GM12873 (cell line): ENCODE measurements around the gene RND1.

Experiments
- TF ChIP-seq, protein P1 (sequence below): IDR thresholded peaks from 2 replicates; pipeline ENCODE4 v1.5.1; 2012; ENCODE audit warnings: low read depth, mild to moderate bottlenecking, moderate library complexity, low read length, control low read depth; ENCODE audit not compliant: insufficient read depth; ENCODE audit errors: missing control alignments

The RND1 gene

DNA sequence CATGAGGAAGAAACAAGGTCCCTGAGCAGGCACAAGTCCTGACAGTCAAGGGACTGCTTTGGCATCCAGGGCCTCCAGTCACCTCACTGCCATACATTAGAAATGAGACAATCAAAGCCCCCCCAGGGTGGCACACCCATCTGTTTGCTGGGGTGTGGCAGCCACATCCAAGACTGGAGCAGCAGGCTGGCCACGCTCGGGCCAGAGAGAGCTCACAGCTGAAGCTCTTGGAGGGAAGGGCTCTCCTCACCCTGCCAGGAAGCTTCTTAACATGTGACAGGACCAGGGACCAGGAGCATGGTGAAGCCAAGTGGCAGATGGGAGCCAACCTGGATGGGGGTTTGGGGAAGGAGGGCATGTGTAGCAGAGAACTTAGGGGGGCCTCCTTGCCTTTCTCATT lies 37.4 kb downstream of the RND1 start:
- TF ChIP-seq, protein P1, sequence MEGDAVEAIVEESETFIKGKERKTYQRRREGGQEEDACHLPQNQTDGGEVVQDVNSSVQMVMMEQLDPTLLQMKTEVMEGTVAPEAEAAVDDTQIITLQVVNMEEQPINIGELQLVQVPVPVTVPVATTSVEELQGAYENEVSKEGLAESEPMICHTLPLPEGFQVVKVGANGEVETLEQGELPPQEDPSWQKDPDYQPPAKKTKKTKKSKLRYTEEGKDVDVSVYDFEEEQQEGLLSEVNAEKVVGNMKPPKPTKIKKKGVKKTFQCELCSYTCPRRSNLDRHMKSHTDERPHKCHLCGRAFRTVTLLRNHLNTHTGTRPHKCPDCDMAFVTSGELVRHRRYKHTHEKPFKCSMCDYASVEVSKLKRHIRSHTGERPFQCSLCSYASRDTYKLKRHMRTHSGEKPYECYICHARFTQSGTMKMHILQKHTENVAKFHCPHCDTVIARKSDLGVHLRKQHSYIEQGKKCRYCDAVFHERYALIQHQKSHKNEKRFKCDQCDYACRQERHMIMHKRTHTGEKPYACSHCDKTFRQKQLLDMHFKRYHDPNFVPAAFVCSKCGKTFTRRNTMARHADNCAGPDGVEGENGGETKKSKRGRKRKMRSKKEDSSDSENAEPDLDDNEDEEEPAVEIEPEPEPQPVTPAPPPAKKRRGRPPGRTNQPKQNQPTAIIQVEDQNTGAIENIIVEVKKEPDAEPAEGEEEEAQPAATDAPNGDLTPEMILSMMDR = no peak

DNA sequence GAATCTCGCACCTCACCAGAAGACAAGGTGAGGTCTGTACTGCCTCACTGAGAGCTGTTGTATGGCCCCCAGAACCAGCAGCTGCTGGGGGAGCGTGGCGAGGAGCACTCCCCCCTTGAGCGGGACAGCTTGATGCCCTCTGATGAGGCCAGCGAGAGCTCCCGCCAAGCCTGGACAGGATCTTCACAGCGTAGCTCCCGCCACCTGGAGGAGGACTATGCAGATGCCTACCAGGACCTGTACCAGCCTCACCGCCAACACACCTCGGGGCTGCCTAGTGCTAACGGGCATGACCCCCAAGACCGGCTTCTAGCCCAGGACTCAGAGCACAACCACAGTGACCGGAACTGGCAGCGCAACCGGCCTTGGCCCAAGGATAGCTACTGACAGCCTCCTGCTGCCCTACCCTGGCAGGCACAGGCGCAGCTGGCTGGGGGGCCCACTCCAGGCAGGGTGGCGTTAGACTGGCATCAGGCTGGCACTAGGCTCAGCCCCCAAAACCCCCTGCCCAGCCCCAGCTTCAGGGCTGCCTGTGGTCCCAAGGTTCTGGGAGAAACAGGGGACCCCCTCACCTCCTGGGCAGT lies 38.1 kb downstream of the RND1 start:
- TF ChIP-seq, protein P1 = no peak

DNA sequence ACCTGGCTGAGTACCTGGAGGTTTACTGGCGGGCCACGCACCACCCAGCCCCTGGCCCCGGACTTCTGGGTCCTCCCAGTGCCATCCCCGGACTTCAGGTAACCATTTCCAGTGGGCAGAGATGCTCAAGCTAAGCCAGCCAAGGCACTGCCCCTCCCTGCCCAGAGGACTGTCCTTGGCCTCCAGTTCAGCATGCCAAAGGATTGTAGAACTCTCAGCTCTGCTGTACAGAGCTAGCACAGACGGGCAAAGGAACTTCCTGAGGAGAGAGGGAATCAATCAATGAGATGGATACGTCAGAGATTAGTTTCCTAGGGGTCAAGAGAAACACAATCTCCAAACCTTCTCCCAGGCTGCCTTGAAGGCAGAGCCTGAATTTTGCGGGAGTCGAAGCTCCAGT lies 38.6 kb downstream of the RND1 start:
- TF ChIP-seq, protein P1 = no peak

DNA sequence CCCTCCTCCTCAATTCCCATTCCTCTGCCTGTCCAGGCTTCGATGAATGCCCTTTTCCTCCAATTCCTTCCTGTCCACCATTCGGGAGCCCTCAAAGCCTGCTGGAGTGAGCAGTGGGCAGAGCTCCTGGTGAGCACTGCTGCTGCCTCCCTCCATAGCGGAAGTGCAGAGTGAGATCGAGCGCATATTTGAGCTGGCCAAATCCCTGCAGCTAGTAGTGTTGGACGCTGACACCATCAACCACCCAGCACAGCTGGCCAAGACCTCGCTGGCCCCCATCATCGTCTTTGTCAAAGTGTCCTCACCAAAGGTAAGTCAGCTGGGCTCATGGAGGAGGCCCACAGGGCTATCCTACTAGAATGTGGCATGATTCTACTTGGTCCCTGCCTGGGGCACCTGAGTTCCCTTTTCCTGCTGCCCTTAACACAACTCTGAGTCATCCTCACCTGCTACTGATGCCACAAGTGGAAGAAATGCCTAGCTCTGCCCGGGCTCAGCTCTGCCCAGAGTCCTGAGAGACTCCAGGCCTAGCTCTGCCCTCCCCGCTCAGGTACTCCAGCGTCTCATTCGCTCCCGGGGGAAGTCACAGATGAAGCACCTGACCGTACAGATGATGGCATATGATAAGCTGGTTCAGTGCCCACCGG lies 39.3 kb downstream of the RND1 start:
- TF ChIP-seq, protein P1 = no peak

DNA sequence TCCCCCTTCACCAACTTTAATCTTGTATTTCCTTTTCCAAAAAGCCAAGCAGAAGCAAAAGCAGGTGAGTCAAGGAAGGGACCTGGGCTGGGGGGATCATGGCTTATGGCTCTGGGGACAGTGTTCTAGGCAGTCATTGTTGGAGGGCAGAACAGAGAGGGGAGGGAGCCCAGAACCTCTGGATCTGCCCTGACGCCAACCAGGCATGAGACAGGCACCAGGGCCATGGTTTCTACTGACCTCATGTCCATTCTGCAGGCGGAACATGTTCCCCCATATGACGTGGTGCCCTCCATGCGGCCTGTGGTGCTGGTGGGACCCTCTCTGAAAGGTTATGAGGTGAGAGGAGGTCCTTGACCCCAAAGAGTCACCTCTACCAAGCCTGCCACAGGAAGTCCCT lies 40.8 kb downstream of the RND1 start:
- TF ChIP-seq, protein P1 = no peak

DNA sequence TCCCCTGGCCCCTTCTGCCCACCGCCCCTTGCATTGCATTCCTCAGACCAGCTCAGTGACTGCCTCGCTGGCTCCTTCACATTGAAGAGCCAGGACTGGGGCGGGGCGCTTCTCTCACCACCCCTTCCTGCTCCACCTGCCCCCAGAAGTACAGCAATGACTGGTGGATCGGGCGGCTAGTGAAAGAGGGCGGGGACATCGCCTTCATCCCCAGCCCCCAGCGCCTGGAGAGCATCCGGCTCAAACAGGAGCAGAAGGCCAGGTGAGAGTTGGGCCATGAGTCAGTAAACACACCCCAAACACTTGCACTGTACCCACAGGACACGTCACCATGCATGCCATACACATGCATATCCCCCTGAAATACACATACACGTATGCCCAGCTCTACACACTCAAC lies 41.6 kb downstream of the RND1 start:
- TF ChIP-seq, protein P1 = no peak

DNA sequence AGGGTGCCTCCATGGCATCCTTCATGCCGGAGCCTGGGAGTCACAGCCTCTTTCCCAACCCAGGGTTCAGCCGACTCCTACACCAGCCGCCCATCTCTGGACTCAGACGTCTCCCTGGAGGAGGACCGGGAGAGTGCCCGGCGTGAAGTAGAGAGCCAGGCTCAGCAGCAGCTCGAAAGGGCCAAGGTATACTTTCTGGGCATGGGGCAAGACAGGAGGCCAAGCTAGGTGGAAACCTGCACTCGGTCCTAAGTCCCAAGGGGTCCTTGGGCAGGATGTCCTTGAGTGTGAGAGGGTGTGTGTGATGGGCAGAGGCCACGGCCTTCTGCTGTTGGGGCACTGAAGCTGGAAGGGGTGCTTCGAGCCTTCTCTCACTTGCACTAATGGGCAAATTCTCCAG lies 42.4 kb downstream of the RND1 start:
- TF ChIP-seq, protein P1 = no peak
